GM18519 (cell line): ENCODE data around the gene PIP5K1C.
A peak's percentile ranks its signal among the peaks of the same experiment; 100 is the strongest.
"Not testable (repeated sequence)": the region's sequence is repeated elsewhere in the genome, so short reads cannot be mapped to it uniquely, and the experiment has no call there.

Experiments used
- ATAC-seq: cut with Tn5 transposase; IDR thresholded peaks from one replicate; pipeline ENCODE4 v1.9.1; 2021; ENCODE audit warnings: mild to moderate bottlenecking, moderate library complexity; ENCODE audit not compliant: unreplicated experiment, low FRiP score

The PIP5K1C gene

GRCh38 chr19:3632739-3633558 is 67.3 kb downstream of the PIP5K1C start:
- ATAC-seq: no peak

- ATAC-seq: no peak
Observed at GRCh38 chr19:3632098-3632497, 68.2 kb downstream of the PIP5K1C start.

- no peak for ATAC-seq
Observed at GRCh38 chr19:3631053-3631861, 69.0 kb downstream of the PIP5K1C start.

- not testable (repeated sequence) for ATAC-seq
Observed at GRCh38 chr19:3628766-3629165, 71.5 kb downstream of the PIP5K1C start.

DNA sequence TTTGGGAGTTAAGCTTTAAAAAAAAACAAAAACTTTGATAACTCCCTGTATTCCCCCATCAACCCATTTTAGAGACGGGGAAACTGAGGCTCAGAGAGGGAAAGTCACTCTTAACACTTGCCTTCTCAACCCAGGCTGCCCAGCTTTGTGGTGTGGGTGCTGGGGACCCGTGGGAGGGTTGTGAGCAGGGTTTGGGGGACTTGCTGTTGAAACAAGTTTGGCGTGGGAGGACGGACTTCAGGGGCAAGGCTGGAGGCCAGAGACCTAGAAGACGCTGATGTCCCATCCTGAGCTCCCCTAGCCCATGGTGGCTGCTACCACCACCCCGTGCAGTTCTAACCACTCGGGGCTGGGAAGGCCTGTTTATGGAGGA is 72.9 kb downstream of the PIP5K1C start:
- no peak for ATAC-seq

- ATAC-seq: peak; percentile 47
Observed at GRCh38 chr19:3626473-3627350, 73.6 kb downstream of the PIP5K1C start, which contains the start of gene CACTIN. CACTIN (minus strand) TSS chr19:3626790; CDS start chr19:3626762, 28 bp downstream.

GRCh38 chr19:3625996-3626472 is 74.2 kb downstream of the PIP5K1C start:
- ATAC-seq: no peak

- no peak for ATAC-seq
Observed at GRCh38 chr19:3623716-3624115, 76.6 kb downstream of the PIP5K1C start.

GRCh38 chr19:3622224-3622623 is 78.0 kb downstream of the PIP5K1C start:
- ATAC-seq: no peak

GRCh38 chr19:3621689-3622088 is 78.6 kb downstream of the PIP5K1C start:
- no peak for ATAC-seq

GRCh38 chr19:3620817-3621547 is 79.3 kb downstream of the PIP5K1C start:
- no peak for ATAC-seq

DNA sequence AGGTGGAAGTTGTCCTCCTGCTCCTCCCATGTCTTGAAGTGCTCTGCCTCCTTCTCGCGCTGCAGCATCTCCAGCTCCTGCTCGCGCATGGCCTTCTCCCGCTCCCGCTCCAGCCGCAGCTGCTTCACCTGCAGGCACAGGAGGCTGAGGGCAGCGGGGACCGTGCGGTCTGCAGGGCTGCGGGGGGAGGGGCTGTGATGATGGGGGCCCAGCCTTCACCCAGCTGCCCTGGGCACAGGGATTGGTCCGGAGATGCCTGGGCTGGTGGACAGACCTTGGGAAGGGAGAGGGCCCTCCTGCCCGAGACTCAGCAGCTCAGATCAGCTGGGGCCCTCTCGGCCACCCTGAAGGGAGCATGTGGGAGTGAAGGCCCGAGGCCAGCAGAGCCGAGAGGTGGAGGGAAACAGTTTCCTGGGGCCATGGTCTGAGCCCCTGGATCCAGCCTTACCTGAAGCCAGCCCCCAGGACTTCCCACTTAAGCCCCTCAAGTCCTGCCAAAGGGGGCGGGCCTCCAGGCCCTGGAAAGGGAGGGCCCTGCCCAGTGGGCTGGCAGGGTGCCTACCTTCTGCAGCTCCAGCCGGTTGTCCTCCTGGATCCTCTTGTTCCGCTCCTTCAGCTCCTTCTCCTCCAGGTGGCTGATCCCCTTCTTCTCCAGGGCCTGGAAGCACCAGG is 80.0 kb downstream of the PIP5K1C start:
- no peak for ATAC-seq

GRCh38 chr19:3619631-3620012 is 80.6 kb downstream of the PIP5K1C start:
- ATAC-seq: no peak

DNA sequence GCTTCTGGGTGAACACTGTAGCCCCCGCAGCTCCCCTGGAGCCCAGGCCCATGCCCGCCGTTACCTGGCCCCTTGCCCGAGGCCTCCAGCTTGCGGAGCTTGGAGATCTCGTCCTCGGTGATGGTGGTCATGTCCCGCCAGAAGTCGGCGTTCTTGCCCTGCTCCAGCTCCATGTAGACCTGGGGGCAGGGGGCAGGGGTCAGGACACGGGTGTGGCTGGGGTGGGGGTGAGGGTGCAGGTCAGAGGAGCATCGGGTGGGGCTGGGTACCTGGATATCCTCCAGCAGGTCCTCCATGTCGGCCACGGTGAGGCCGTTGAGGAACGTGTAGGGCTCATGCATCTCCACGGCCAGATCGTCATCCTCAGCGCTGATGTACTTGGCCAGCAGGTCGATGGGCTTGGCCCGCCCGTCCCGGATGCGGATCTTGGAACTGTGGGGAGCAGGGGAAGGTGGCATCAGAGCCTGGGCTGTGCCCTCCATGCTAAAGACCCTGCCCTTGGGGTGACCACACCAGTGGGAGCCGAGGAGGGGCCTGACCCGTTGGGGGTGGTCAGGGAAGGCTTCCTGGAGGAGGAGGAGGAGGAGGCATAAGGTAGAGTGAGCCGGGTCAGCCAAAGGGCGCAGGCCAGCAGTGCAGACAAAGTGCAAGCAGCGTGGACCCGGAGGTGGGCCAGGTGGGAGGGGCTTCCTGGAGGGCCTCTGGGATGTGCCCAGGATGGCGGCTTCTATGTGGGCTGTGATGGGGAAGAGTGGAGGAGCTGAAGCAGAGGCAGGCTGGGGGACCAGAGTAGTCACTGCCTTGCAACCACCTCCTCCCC is 81.2 kb downstream of the PIP5K1C start:
- no peak for ATAC-seq

DNA sequence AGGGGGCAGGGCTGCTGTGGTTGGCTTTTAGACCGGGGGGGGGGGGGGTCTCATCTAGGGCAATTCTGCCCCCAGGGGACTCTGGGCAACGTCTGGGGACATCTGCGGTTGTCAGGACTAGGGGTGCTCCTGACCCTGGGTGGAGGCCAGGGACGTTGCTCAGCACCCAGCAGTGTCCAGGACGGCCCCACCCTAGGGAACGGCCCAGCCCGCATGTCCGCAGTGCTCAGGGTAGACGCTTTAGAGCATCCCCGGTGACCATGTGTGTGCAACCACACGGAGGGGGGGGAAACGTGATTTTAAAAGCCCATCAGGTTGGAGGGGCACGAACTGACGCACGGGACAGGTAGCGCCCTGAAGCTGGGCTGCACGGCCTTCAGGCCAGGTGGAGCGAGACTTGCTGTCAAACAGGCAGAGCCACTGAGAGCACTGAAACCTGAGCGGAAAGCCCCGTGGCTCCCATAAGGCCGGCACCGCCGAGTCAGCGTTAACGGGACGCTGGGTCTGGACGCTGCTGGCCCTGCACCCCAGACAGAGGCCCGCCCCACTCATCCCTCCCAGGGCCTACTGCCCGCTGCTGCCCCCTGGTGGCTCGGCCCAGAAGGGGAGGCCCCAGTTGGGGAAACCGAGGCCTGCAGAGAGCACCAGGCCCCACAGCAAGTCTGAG is 82.0 kb downstream of the PIP5K1C start:
- ATAC-seq: no peak

GRCh38 chr19:3617463-3617862 is 82.8 kb downstream of the PIP5K1C start:
- ATAC-seq: no peak

- ATAC-seq: no peak
Observed at GRCh38 chr19:3615524-3616135, 84.6 kb downstream of the PIP5K1C start.
